Keratinocyte (primary cell): ENCODE measurements around the gene TBC1D22B. TPM values are rescaled to one million over a fixed set of nuclear protein-coding genes. Genes with fewer than 3 reads are reported as not detected.

Experiments
- DNase-seq: peaks from one replicate; pipeline ENCODE4 v3.0.0-alpha.2; 2011; ENCODE audit warnings: low read depth, missing footprints, low spot score
- FAIRE-seq: peaks from 2 replicates; lab custom pipeline; 2011; peaks lifted over from hg19 to GRCh38; lab: Jason Lieb, UNC
- H2AFZ ChIP-seq: 2 replicates; pipeline ENCODE4 v1.6.0; 2012; ENCODE audit warnings: low read length, control low read depth, inconsistent platforms; ENCODE audit not compliant: control insufficient read depth
- H3K27ac ChIP-seq: 2 replicates; pipeline ENCODE4 v1.5.1; 2011; ENCODE audit warnings: low read length; ENCODE audit not compliant: control insufficient read depth, insufficient read depth
- H3K27me3 ChIP-seq: 3 replicates; pipeline ENCODE4 v1.6.0; 2011; ENCODE audit warnings: low read length; ENCODE audit not compliant: control insufficient read depth, insufficient read depth; ENCODE audit errors: extremely low read depth
- H3K36me3 ChIP-seq, 2 experiments: 2 replicates in 1 of 2; 3 replicates in 1 of 2; pipeline ENCODE4 v1.5.1; 2011; ENCODE audit warnings: low read length in 2 of 2, mild to moderate bottlenecking in 1 of 2; ENCODE audit not compliant: control insufficient read depth in 2 of 2, insufficient read depth in 2 of 2; ENCODE audit errors: extremely low read depth in 1 of 2
- H3K4me1 ChIP-seq: 3 replicates; pipeline ENCODE4 v1.5.1; 2011; ENCODE audit warnings: low read length; ENCODE audit not compliant: control insufficient read depth, insufficient read depth; ENCODE audit errors: extremely low read depth
- H3K4me2 ChIP-seq: 3 replicates; pipeline ENCODE4 v1.6.0; 2011; ENCODE audit warnings: low read depth, low read length; ENCODE audit not compliant: control insufficient read depth, insufficient read depth; ENCODE audit errors: extremely low read depth
- H3K4me3 ChIP-seq, 3 experiments: fragments of 200-600 bp in 1 of 3; sonication (generic) in 1 of 3; 2 replicates in 2 of 3; 3 replicates in 1 of 3; pipeline ENCODE4 v1.5.1; 2011 to 2016; ENCODE audit warnings: low read length in 3 of 3, mild to moderate bottlenecking in 3 of 3, control low read depth in 2 of 3, inconsistent platforms in 1 of 3, low read depth in 1 of 3, mixed read lengths in 1 of 3, mixed run types in 1 of 3, moderate library complexity in 1 of 3; ENCODE audit not compliant: control insufficient read depth in 2 of 3, insufficient read depth in 2 of 3; ENCODE audit errors: extremely low read depth in 1 of 3
- H3K79me2 ChIP-seq: 2 replicates; pipeline ENCODE4 v1.6.0; 2012; ENCODE audit warnings: low read length; ENCODE audit not compliant: control insufficient read depth, insufficient read depth
- H3K9ac ChIP-seq: 3 replicates; pipeline ENCODE4 v1.6.0; 2011; ENCODE audit warnings: low read length; ENCODE audit not compliant: control insufficient read depth, insufficient read depth; ENCODE audit errors: extremely low read depth
- H3K9me1 ChIP-seq: 3 replicates; pipeline ENCODE4 v1.6.0; 2011; ENCODE audit warnings: low read length; ENCODE audit not compliant: control insufficient read depth, insufficient read depth; ENCODE audit errors: extremely low read depth
- H3K9me3 ChIP-seq: 2 replicates; pipeline ENCODE4 v1.5.1; 2012; ENCODE audit warnings: low read depth, low read length; ENCODE audit not compliant: control insufficient read depth
- H4K20me1 ChIP-seq: 3 replicates; pipeline ENCODE4 v1.6.0; 2011; ENCODE audit warnings: low read length; ENCODE audit not compliant: control insufficient read depth, insufficient read depth; ENCODE audit errors: extremely low read depth
- CTCF ChIP-seq, 3 experiments: IDR thresholded peaks in 1 of 3; conservative IDR thresholded peaks in 1 of 3; optimal IDR thresholded peaks in 1 of 3; 2 replicates in 2 of 3; 3 replicates in 1 of 3; pipeline versions ENCODE3 to v1.5.1; 2011; ENCODE audit warnings: low read length in 3 of 3, mild to moderate bottlenecking in 3 of 3, moderate library complexity in 2 of 3, control low read depth in 1 of 3, inconsistent platforms in 1 of 3; ENCODE audit not compliant: insufficient read depth in 2 of 3; ENCODE audit errors: extremely low read depth in 1 of 3
- EZH2 ChIP-seq: IDR thresholded peaks from one replicate; pipeline ENCODE4 v1.6.1; 2012; ENCODE audit warnings: inconsistent platforms, mild to moderate bottlenecking, low read length, moderate library complexity
- dilution Hi-C: fragments of 300-500 bp; cut with MboI; formaldehyde crosslinking; loops from one replicate; pipeline ENCODE4 v1.7.0; 2020; ENCODE audit warnings: low sequenced_read_pairs; ENCODE audit not compliant: extremely low pct_ligation_motif_present
- polyA plus RNA-seq, 5 experiments: library from polyadenylated mRNA; depleted of rRNA in 3 of 5; stranded (reverse) in 3 of 5; stranded (forward) in 1 of 5; unstranded in 1 of 5; fragments of >200 nt; gene quantifications; 1 replicate in 1 of 5; 2 replicates in 3 of 5; 3 replicates in 1 of 5; pipeline versions ENCODE4 v1.2.1 to v1.2.3, GENCODE V29; 2011 to 2012; ENCODE audit warnings: missing spikeins in 2 of 5, low read depth in 1 of 5, low replicate concordance in 1 of 5

TBC1D22B gene
- polyA plus RNA-seq, 1 donor (not counting 4 experiments of a cell fraction or from before 2014, with no cell fraction given): 5.9 TPM

- Histone ChIP-seq H3K9me3 (no peaks in the 10 kb centered on the region), H3K79me2 (peaks cover 2% of the 10 kb centered on the region), H2AFZ (no peak overlapping the region), H4K20me1 (no peaks in the 10 kb centered on the region), H3K27ac (no peak overlapping the region), H3K4me1 (peaks cover 20% of the 10 kb centered on the region), H3K4me2 (no peak overlapping the region), H3K4me3 (no peak overlapping the region), H3K9ac (no peak overlapping the region), H3K36me3 (peaks cover 16 to 22% of the 10 kb centered on the region in 2 experiments), H3K27me3 (no peaks in the 10 kb centered on the region), H3K9me1 (peaks cover 2% of the 10 kb centered on the region)
- DNase-seq (no peak), FAIRE-seq (no peak)
- dilution Hi-C loops: no loop called here
- TF ChIP-seq EZH2: no peak
Observed at GRCh38 chr6:37371154-37372083, 113.8 kb downstream of the TBC1D22B start.

GRCh38 chr6:37372116-37372515 is 114.5 kb downstream of the TBC1D22B start:
- H3K4me3 ChIP-seq: no peak overlapping the region
- H3K27me3 ChIP-seq: no peaks in the 10 kb centered on the region
- dilution Hi-C loops: no loop called here
- no peak overlapping the region for H3K9ac ChIP-seq
- H3K79me2 ChIP-seq: peaks cover 2% of the 10 kb centered on the region
- TF ChIP-seq EZH2: no peak
- TF ChIP-seq CTCF (optimal IDR thresholded peaks at IDR 0.05 in 1 of 3, IDR thresholded peaks at IDR 0.05 in 1 of 3, conservative IDR thresholded peaks at IDR 0.05 in 1 of 3; ENCODE audit: extremely low read depth in 1 of 3, insufficient read depth in 2 of 3, low read length in 3 of 3): no peak
- H3K27ac ChIP-seq: no peak overlapping the region
- H4K20me1 ChIP-seq: no peaks in the 10 kb centered on the region
- no peak overlapping the region for H2AFZ ChIP-seq
- H3K4me1 ChIP-seq: peaks cover 20% of the 10 kb centered on the region
- H3K9me1 ChIP-seq: peaks cover 2% of the 10 kb centered on the region
- no peak for FAIRE-seq
- H3K9me3 ChIP-seq: no peaks in the 10 kb centered on the region
- no peak for DNase-seq
- H3K4me2 ChIP-seq: no peak overlapping the region
- peaks cover 16 to 25% of the 10 kb centered on the region in 2 experiments for H3K36me3 ChIP-seq
